B cell (primary cell): ENCODE results near the gene CMTM1. TPM values are rescaled to one million over a fixed set of nuclear protein-coding genes. Genes with fewer than 3 reads are reported as not detected.
"Not testable (repeated sequence)": the region's sequence is repeated elsewhere in the genome, so short reads cannot be mapped to it uniquely, and the experiment has no call there.

Source experiments
- ATAC-seq: fragments of 200-7000 bp; cut with Tn5 transposase; one replicate; pipeline ENCODE4 v1.10.0; 2021; ENCODE audit warnings: low read depth, mild to moderate bottlenecking, moderate number of reproducible peaks, moderate library complexity
- CTCF ChIA-PET: fragments of 350-600 bp; sonication (Branson Sonifier 250); formaldehyde crosslinking; loops from one replicate; lab custom pipeline; 2021; ENCODE audit warnings: antibody characterized with exemption, inconsistent platforms; lab: Charles Lee
- POLR2A ChIA-PET: fragments of 350-600 bp; sonication (Branson Sonifier 250); formaldehyde crosslinking; loops from one replicate; lab custom pipeline; 2021; ENCODE audit warnings: antibody characterized with exemption; lab: Charles Lee
- DNase-seq: peaks from one replicate; pipeline ENCODE4 v3.0.0; 2013
- H2AFZ ChIP-seq: 2 replicates; pipeline ENCODE4 v1.6.1; 2012; ENCODE audit warnings: mild to moderate bottlenecking, low read depth, low read length; ENCODE audit not compliant: insufficient read depth, poor library complexity, severe bottlenecking
- H3K27ac ChIP-seq, 2 donors: 1 replicate in 1 of 2; 2 replicates in 1 of 2; pipeline ENCODE4 v1.5.1; 2012 to 2013; ENCODE audit warnings: low read length in 2 of 2, mild to moderate bottlenecking in 2 of 2, moderate library complexity in 1 of 2
- H3K27me3 ChIP-seq, 4 experiments: fragments of 200-600 bp in 1 of 4; sonication (generic) in 1 of 4; replicated peaks in 1 of 4; 1 replicate in 2 of 4; 2 replicates in 2 of 4; pipeline versions ENCODE4 v1.6.1 to v1.7.0; 2013 to 2016; ENCODE audit warnings: low read length in 3 of 4, mild to moderate bottlenecking in 2 of 4, mixed read lengths in 1 of 4, moderate library complexity in 1 of 4; ENCODE audit not compliant: insufficient read depth in 4 of 4, control insufficient read depth in 3 of 4; ENCODE audit errors: control extremely low read depth in 1 of 4
- H3K36me3 ChIP-seq, 2 experiments: replicated peaks in 1 of 2; 1 replicate in 1 of 2; 2 replicates in 1 of 2; pipeline versions ENCODE4 v1.6.1 to v1.7.1; 2013; ENCODE audit warnings: low read length in 1 of 2; ENCODE audit not compliant: insufficient read depth in 2 of 2, control insufficient read depth in 1 of 2; ENCODE audit errors: control extremely low read depth in 1 of 2, extremely low read depth in 1 of 2
- H3K4me1 ChIP-seq, 2 donors: fragments of 200-600 bp in 1 of 2; sonication (generic) in 1 of 2; 1 replicate in 1 of 2; 2 replicates in 1 of 2; pipeline versions ENCODE4 v1.5.1 to v1.6.1; 2013 to 2017; ENCODE audit warnings: low read length in 2 of 2; ENCODE audit not compliant: control insufficient read depth in 2 of 2, insufficient read depth in 2 of 2
- H3K4me2 ChIP-seq: replicated peaks from 2 replicates; pipeline ENCODE3; 2012; ENCODE audit warnings: mild to moderate bottlenecking, low read depth, low read length; ENCODE audit not compliant: poor library complexity, severe bottlenecking
- H3K4me3 ChIP-seq, 5 experiments: fragments of 200-600 bp in 1 of 5; sonication (generic) in 1 of 5; 1 replicate in 3 of 5; 2 replicates in 2 of 5; pipeline versions ENCODE4 v1.5.1 to v1.7.0; 2011 to 2016; ENCODE audit warnings: low read length in 4 of 5, mild to moderate bottlenecking in 4 of 5, low read depth in 2 of 5, control low read depth in 1 of 5, moderate library complexity in 1 of 5; ENCODE audit not compliant: insufficient read depth in 1 of 5; ENCODE audit errors: control extremely low read depth in 1 of 5, extremely low read depth in 1 of 5
- H3K79me2 ChIP-seq: fragments of 200-600 bp; sonication (generic); one replicate; pipeline ENCODE4 v1.6.0; 2016; ENCODE audit warnings: low read length; ENCODE audit not compliant: control insufficient read depth, insufficient read depth
- H3K9ac ChIP-seq: fragments of 200-600 bp; sonication (generic); 2 replicates; pipeline ENCODE4 v1.6.1; 2017; ENCODE audit warnings: mild to moderate bottlenecking, low read length, moderate library complexity
- H3K9me3 ChIP-seq, 3 donors: one replicate each; pipeline versions ENCODE4 v1.6.1 to v1.7.1; 2013; ENCODE audit warnings: low read length in 2 of 3; ENCODE audit not compliant: control insufficient read depth in 2 of 3, insufficient read depth in 1 of 3; ENCODE audit errors: control extremely low read depth in 1 of 3
- H4K20me1 ChIP-seq: 2 replicates; pipeline ENCODE4 v1.6.0; 2012; ENCODE audit warnings: mild to moderate bottlenecking, low read length; ENCODE audit not compliant: insufficient read depth, control insufficient read depth, poor library complexity, severe bottlenecking
- H3K27ac Mint-ChIP-seq: one replicate; pipeline ENCODE4 v1.8.0; 2021; ENCODE audit warnings: mixed read lengths
- H3K27me3 Mint-ChIP-seq: one replicate; pipeline ENCODE4 v1.8.0; 2021; ENCODE audit warnings: mixed read lengths
- H3K4me1 Mint-ChIP-seq: one replicate; pipeline ENCODE4 v1.8.0; 2021; ENCODE audit warnings: mixed read lengths
- H3K4me3 Mint-ChIP-seq: one replicate; pipeline ENCODE4 v1.8.0; 2021; ENCODE audit warnings: mixed read lengths
- H3K9me3 Mint-ChIP-seq: one replicate; pipeline ENCODE4 v1.8.0; 2022; ENCODE audit warnings: mixed read lengths; ENCODE audit not compliant: insufficient read depth
- EZH2 ChIP-seq: IDR thresholded peaks from 2 replicates; pipeline ENCODE4 v1.6.1; 2012; ENCODE audit warnings: borderline replicate concordance, low read depth, mild to moderate bottlenecking, moderate library complexity, low read length; ENCODE audit not compliant: insufficient read depth, poor library complexity, severe bottlenecking
- WGBS: methylation state at CpG from one replicate; pipeline ENCODE4 v1.1.5; 2013; ENCODE audit warnings: missing lambda C conversion rate; ENCODE audit not compliant: insufficient coverage; 5-methylcytosine and 5-hydroxymethylcytosine counted together
- intact Hi-C: fragments of 100-400 bp; cut with micrococcal nuclease; formaldehyde crosslinking; loops from one replicate; pipeline ENCODE4 v1.10.0; 2022
- polyA plus RNA-seq: library from polyadenylated mRNA; depleted of rRNA; stranded (reverse); fragments of >200 nt; gene quantifications from 2 replicates; pipeline ENCODE4 v1.2.3, GENCODE V29; 2012
- total RNA-seq, 2 donors: library from RNA; stranded (reverse); fragments of 120-200 nt in 1 of 2; gene quantifications; 1 replicate in 1 of 2; 2 replicates in 1 of 2; pipeline versions ENCODE4 v1.2.3 to v1.2.4, GENCODE V29; 2013 to 2022
- TF ChIP-seq, protein P1 (sequence below): fragments of 200-600 bp; IDR thresholded peaks from one replicate; pipeline ENCODE4 v1.8.0; 2022; ENCODE audit warnings: antibody characterized with exemption, mild to moderate bottlenecking

CMTM1 gene
- total and polyA plus RNA-seq, 2 donors (not counting 1 experiment from before 2014, with no cell fraction given), result 1.6 to 5.9 TPM

- Mint-ChIP-seq H3K4me3 (no peak overlapping the region), H3K9me3 (no peaks in the 10 kb centered on the region), H3K27me3 (peaks cover 8% of the 10 kb centered on the region), H3K4me1 (peaks cover 24% of the 10 kb centered on the region), H3K27ac (no peak overlapping the region)
- peaks cover 0 to 12% (median 2%) of the 10 kb centered on the region in 4 experiments for H3K27me3 ChIP-seq
- H3K4me2 ChIP-seq, result no peak overlapping the region
- H3K79me2 ChIP-seq, result no peaks in the 10 kb centered on the region
- no peaks in the 10 kb centered on the region for H4K20me1 ChIP-seq
- ChIA-PET POLR2A (no interaction called here), CTCF (interaction anchor here (1.6 to 2.7 kb wide), 2 partner anchors 16 to 188 kb away, joined by 5 read pairs; no protein-coding TSS in a partner anchor)
- peaks cover 0 to 11% (median 6%) of the 10 kb centered on the region in 3 donors for H3K9me3 ChIP-seq
- peaks cover 19 to 27% of the 10 kb centered on the region in 2 donors for H3K4me1 ChIP-seq
- no peak overlapping the region for H2AFZ ChIP-seq
- TF ChIP-seq EZH2, result no peak
- TF ChIP-seq, protein P1, sequence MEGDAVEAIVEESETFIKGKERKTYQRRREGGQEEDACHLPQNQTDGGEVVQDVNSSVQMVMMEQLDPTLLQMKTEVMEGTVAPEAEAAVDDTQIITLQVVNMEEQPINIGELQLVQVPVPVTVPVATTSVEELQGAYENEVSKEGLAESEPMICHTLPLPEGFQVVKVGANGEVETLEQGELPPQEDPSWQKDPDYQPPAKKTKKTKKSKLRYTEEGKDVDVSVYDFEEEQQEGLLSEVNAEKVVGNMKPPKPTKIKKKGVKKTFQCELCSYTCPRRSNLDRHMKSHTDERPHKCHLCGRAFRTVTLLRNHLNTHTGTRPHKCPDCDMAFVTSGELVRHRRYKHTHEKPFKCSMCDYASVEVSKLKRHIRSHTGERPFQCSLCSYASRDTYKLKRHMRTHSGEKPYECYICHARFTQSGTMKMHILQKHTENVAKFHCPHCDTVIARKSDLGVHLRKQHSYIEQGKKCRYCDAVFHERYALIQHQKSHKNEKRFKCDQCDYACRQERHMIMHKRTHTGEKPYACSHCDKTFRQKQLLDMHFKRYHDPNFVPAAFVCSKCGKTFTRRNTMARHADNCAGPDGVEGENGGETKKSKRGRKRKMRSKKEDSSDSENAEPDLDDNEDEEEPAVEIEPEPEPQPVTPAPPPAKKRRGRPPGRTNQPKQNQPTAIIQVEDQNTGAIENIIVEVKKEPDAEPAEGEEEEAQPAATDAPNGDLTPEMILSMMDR, result no peak
- H3K36me3 ChIP-seq, result no peaks in the 10 kb centered on the region
- ATAC-seq, result no peak
- H3K27ac ChIP-seq, result no peak overlapping the region
- DNase-seq, result no peak
- no peak overlapping the region for H3K4me3 ChIP-seq
- WGBS, result 100% methylated on average over 1 of the region's 3 CpGs
- no peak overlapping the region for H3K9ac ChIP-seq
- intact Hi-C loops, result no loop called here
Measured at GRCh38 chr16:66592814-66593213, 26.6 kb downstream of the CMTM1 start.

GRCh38 chr16:66594739-66595138, 28.5 kb downstream of the CMTM1 start:
- CTCF ChIA-PET, result interaction anchor here (0.9 to 1.0 kb wide), 2 partner anchors 13 to 112 kb away, joined by 3 read pairs; no protein-coding TSS in a partner anchor
- peaks cover 18% of the 10 kb centered on the region for H3K27me3 Mint-ChIP-seq
- H3K27ac Mint-ChIP-seq, result no peak overlapping the region
- H3K9me3 Mint-ChIP-seq, result no peaks in the 10 kb centered on the region
- H3K4me1 ChIP-seq, result peaks cover 17 to 19% of the 10 kb centered on the region in 2 donors
- H3K9ac ChIP-seq, result no peak overlapping the region
- H2AFZ ChIP-seq, result no peak overlapping the region
- no peak overlapping the region for H3K27ac ChIP-seq
- H3K4me3 ChIP-seq, result no peak overlapping the region
- intact Hi-C loops, result no loop called here
- no peaks in the 10 kb centered on the region for H3K79me2 ChIP-seq
- POLR2A ChIA-PET, result interaction anchor here (0.7 to 0.8 kb wide), 2 partner anchors 11 to 23 kb away, joined by 3 read pairs; no protein-coding TSS in a partner anchor
- peak overlapping the region; percentile 18 for H3K4me2 ChIP-seq
- DNase-seq (peak; percentile 35), ATAC-seq (no peak)
- H3K4me1 Mint-ChIP-seq, result peaks cover 17% of the 10 kb centered on the region
- H3K36me3 ChIP-seq, result no peaks in the 10 kb centered on the region
- TF ChIP-seq, protein P1, result no peak
- no peak for TF ChIP-seq EZH2
- H3K27me3 ChIP-seq, result peaks cover 0 to 16% (median 2%) of the 10 kb centered on the region in 4 experiments
- no peaks in the 10 kb centered on the region for H4K20me1 ChIP-seq
- WGBS, result 39% methylated on average over 2 of the region's 7 CpGs
- no peak overlapping the region for H3K4me3 Mint-ChIP-seq
- H3K9me3 ChIP-seq, result peaks cover 0 to 11% (median 6%) of the 10 kb centered on the region in 3 donors

- CTCF ChIA-PET, result interaction anchor here (1.2 kb wide), 2 partner anchors 12 to 114 kb away, joined by 3 to 8 read pairs; no protein-coding TSS in a partner anchor
- H3K27ac ChIP-seq, ATAC-seq, H3K27ac Mint-ChIP-seq, H3K79me2 ChIP-seq, H3K9ac ChIP-seq, H3K4me1 Mint-ChIP-seq, H3K9me3 Mint-ChIP-seq, H3K4me2 ChIP-seq, POLR2A ChIA-PET, H3K4me3 Mint-ChIP-seq, DNase-seq, H3K4me3 ChIP-seq, H2AFZ ChIP-seq, H4K20me1 ChIP-seq, H3K36me3 ChIP-seq, intact Hi-C loops, H3K4me1 ChIP-seq: not testable (repeated sequence)
- peaks cover 2 to 21% (median 17%) of the 10 kb centered on the region in 3 donors for H3K9me3 ChIP-seq
- no CpG with 5 or more reads among the region's 4 CpGs for WGBS
- H3K27me3 ChIP-seq, result peaks cover 0 to 17% (median 8%) of the 10 kb centered on the region in 4 experiments
- peaks cover 25% of the 10 kb centered on the region for H3K27me3 Mint-ChIP-seq
Measured at GRCh38 chr16:66596559-66596958, 30.3 kb downstream of the CMTM1 start.
